Frontal cortex (tissue), 1 donor: ENCODE data around the gene OR13C9. TPM values are rescaled to one million over a fixed set of nuclear protein-coding genes. Genes with fewer than 3 reads are reported as not detected.

Source experiments
- total RNA-seq: library from RNA; depleted of rRNA; stranded (reverse); fragments of >200 nt; gene quantifications from one replicate; pipeline ENCODE4 v1.2.3, GENCODE V29; 2014

OR13C9 gene
- total RNA-seq, 1 donor from 2014 or later: not detected

Other genes with a start within 250 kb of the OR13C9 start
- gene OR13F1, start 113.9 kb downstream of the OR13C9 start, total RNA-seq: not detected
- not detected for gene OR13C4, start 91.0 kb downstream of the OR13C9 start, total RNA-seq
- not detected for gene OR13C3, start 81.3 kb downstream of the OR13C9 start, total RNA-seq
- gene OR13C8, start 49.0 kb downstream of the OR13C9 start, total RNA-seq: not detected
- gene OR13C5, start 18.8 kb downstream of the OR13C9 start, total RNA-seq: 0.41 TPM
- gene OR13C2, start 12.6 kb downstream of the OR13C9 start, total RNA-seq: 0.41 TPM
- gene OR13D1, start 76.3 kb upstream of the OR13C9 start, total RNA-seq: not detected
- 107 TPM for gene NIPSNAP3A, start 129.5 kb upstream of the OR13C9 start, total RNA-seq
- 13.5 TPM for gene NIPSNAP3B, start 145.9 kb upstream of the OR13C9 start, total RNA-seq